ENCODE results near the gene NXPH1.
A peak's percentile ranks its signal among the peaks of the same experiment; 100 is the strongest.
"Not testable (repeated sequence)": the region's sequence is repeated elsewhere in the genome, so short reads cannot be mapped to it uniquely, and the experiment has no call there.

NXPH1 gene

DNA sequence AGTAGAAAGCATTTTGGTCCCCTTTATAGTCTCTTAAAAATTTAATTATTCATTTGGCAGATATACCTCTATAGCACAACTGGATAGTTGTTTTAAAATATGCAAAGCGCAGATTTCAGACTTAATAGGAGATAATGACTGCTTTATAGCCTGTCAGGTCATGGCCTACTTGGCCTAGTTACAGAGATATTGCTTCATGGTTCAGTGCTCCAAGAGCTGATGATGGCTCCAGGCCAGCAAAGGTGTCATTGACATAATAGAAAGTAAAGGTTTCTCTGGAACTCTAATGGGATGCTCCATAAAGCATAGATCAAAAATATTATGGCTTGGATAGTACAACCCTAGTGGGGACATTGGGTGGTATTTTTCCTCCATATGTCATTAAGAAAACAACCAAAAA is 285.7 kb downstream of the NXPH1 start:
- no peak for DNase-seq (ENCODE audit: low spot score)

DNA sequence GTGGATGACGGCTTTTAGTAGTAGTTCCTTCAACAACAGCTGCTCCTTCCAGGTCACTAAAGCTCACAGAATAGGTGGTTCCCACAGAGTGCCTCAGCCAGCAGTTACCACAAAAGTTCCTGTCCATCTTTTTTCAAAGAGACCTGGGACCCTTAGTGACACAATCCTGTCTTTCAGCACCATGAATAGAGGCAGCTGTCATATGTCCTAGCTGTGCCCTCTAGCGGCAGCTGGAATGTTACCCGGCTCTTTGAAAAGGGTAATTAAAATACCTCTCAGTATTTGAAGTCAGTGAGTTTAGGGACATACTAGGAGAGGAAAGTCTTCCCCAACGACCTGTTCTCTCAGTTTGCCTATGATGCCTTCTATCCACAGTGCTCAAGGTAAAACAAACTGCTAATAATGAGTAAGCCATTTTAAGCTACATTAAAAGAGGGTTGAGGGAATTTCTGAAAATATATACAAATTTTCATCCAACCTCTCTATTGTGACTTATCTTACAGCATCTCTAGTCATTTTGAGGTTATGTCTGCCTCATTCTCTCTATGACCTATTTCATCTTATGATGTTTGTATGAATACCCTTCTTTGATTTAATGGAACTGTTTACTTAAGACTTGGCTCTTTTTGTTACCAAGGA is 290.8 kb downstream of the NXPH1 start:
- DNase-seq (ENCODE audit: low spot score): peak; percentile 3

GRCh38 chr7:8731756-8732155 is 298.3 kb downstream of the NXPH1 start:
- not testable (repeated sequence) for DNase-seq (ENCODE audit: low spot score)

DNA sequence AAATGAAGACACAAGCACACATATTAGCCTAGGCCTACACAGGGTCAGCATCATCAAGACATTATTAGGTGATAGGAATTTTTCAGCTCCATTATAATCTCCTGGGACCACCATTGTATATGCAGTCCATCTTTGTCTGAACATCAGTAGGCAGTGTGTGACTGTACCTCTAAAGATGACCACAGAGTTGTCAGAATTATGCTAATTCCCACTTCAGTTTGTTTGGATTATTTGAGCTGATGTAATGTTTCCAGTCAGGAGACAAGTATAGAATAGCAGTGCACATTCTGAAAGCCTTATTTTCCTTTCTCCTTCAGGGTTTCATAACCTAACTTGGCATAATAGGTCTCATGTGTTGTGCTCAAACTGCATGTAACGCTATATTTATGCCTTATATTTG is 306.4 kb downstream of the NXPH1 start:
- DNase-seq (ENCODE audit: low spot score): no peak

GRCh38 chr7:8742837-8743236 is 309.4 kb downstream of the NXPH1 start:
- DNase-seq (ENCODE audit: low spot score): no peak

DNA sequence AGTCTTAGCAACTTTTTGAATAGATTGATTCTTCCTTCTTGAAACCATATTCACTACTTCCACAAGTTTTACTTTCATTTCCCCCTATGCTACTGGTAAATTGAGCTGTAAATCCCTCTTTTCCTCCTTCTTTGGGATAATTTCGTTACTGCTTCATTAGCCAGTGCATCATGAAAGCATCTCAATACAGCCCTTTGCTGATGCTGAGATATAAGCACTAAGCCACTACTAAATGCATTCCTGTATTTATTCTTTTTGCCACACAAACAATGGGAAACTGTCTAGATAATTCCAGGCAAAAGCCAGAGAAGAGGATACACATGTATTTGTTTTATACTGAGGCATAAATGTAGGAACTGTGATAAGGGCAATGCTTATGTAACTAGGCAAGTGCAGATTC is 313.9 kb downstream of the NXPH1 start:
- no peak for DNase-seq (ENCODE audit: low spot score)

GRCh38 chr7:8751557-8752231 is 318.3 kb downstream of the NXPH1 start:
- no peak for DNase-seq (ENCODE audit: low spot score)

DNA sequence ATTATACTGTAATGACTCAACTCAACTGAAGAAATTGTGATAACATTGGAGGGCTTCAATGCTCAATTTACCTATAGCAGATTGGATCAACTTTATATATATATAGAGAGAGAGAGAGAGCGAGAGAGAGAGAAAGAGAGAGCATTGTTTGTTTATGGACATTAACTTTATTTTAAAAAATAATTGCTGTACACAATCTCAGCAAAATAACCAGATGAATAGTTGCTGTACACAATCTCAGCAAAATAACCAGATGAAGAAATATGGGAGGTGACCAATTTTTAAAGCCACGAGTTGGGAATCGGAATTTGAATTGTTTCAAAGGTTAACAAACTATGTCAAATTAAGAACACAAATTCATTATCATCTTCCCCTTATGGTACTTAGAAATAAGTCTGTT is 319.9 kb downstream of the NXPH1 start:
- DNase-seq (ENCODE audit: low spot score): no peak

DNA sequence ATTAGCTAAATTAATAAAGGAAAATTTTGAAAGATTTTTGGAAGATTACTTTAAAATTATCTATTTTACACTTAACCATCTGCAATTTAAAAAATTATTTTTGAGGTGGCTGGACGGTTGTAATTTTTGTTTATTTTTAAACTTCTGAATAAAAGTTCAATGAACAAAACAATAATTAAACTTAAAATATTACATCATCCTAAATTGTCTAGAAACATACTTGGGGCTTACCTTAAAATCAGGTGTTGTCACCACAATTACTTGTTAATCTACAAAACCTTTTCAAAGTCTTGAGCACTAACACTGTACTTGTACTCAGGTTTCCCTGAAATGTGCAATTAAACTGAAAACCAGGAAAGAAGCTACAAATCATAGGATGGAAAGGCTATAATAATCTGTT is 328.3 kb downstream of the NXPH1 start:
- no peak for DNase-seq (ENCODE audit: low spot score)

GRCh38 chr7:8762803-8763202 is 329.4 kb downstream of the NXPH1 start:
- DNase-seq (ENCODE audit: low spot score): no peak

DNA sequence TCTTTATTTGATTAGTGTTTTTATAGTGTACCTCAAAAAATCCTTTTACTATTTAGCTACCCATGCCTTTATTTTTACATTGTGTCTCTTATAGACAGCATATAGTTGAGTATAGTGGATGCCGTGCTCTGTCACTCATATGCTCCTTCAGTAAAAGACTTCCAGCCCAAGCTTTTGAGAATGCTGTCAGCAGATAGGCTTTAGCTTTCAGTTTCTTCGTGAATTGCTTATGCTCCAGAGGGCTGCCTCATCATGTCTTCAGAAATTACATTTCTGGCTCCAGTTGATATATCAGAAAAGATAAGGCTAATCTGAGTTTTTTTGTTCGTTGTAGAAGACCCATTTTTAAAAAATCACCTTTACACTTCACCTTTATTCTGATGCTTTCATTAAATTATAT is 332.0 kb downstream of the NXPH1 start:
- DNase-seq (ENCODE audit: low spot score): no peak

GRCh38 chr7:8773518-8773917 is 340.1 kb downstream of the NXPH1 start:
- no peak for DNase-seq (ENCODE audit: low spot score)

GRCh38 chr7:8778459-8778858 is 345.1 kb downstream of the NXPH1 start:
- no peak for DNase-seq (ENCODE audit: low spot score)

DNA sequence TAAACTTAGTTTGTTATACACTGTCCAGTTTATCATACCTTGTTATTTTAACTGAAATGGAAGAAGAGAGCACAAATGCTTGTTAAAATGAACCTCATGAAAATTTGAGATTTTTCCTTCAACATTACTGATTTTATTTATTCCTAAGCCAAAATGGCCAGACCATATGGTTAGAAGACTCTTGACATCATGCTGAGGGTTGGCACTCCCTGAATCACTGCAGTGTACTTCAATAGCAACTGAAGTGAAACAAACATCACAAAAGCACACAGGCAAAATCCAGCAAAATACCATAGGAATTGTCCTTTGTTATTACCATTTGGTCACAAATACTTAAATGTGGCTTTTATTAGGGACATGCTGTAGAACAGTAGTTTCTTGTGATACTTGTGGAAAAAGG is 347.8 kb downstream of the NXPH1 start:
- no peak for DNase-seq (ENCODE audit: low spot score)

GRCh38 chr7:8783229-8783628 is 349.8 kb downstream of the NXPH1 start:
- no peak for DNase-seq (ENCODE audit: low spot score)

- no peak for DNase-seq (ENCODE audit: low spot score)
Measured at GRCh38 chr7:8785081-8785480, 351.7 kb downstream of the NXPH1 start.

- DNase-seq (ENCODE audit: low spot score): no peak
Measured at GRCh38 chr7:8800986-8801385, 367.6 kb downstream of the NXPH1 start.

Measured in CD4-positive, alpha-beta T cell treated with Interleukin-15 for 4 hours (primary cell).